DOHH2 (cell line): ENCODE data around the gene WNT8A.
A peak's percentile ranks its signal among the peaks of the same experiment; 100 is the strongest.
"Not testable (repeated sequence)": the region's sequence is repeated elsewhere in the genome, so short reads cannot be mapped to it uniquely, and the experiment has no call there.

Source experiments
- H3F3A ChIP-seq: fragments of 200-600 bp; sonication (generic), shearing (Covaris generic); 2 replicates; pipeline ENCODE4 v1.6.0; 2016; ENCODE audit warnings: antibody characterized with exemption, mild to moderate bottlenecking; ENCODE audit not compliant: control insufficient read depth, insufficient read depth
- H3K27ac ChIP-seq: fragments of 200-600 bp; sonication (generic); 2 replicates; pipeline ENCODE4 v1.5.1; 2014; ENCODE audit warnings: low read depth, mild to moderate bottlenecking, low read length, moderate library complexity
- H3K27me3 ChIP-seq: fragments of 200-600 bp; sonication (generic); 2 replicates; pipeline ENCODE4 v1.6.1; 2014; ENCODE audit warnings: mild to moderate bottlenecking, low read length, mixed read lengths; ENCODE audit not compliant: control insufficient read depth
- H3K36me3 ChIP-seq: fragments of 200-600 bp; sonication (generic); 2 replicates; pipeline ENCODE4 v1.6.1; 2014; ENCODE audit warnings: mild to moderate bottlenecking, low read length, moderate library complexity, mixed read lengths; ENCODE audit not compliant: control insufficient read depth
- H3K4me1 ChIP-seq: fragments of 200-600 bp; sonication (generic); 2 replicates; pipeline ENCODE4 v1.6.1; 2014; ENCODE audit warnings: mild to moderate bottlenecking, low read length, mixed read lengths; ENCODE audit not compliant: control insufficient read depth
- H3K4me2 ChIP-seq: fragments of 200-600 bp; sonication (generic); 2 replicates; pipeline ENCODE4 v1.6.0; 2014; ENCODE audit warnings: mild to moderate bottlenecking, low read length, moderate library complexity
- H3K4me3 ChIP-seq: fragments of 200-600 bp; sonication (generic); 2 replicates; pipeline ENCODE4 v1.5.1; 2014; ENCODE audit warnings: mild to moderate bottlenecking, low read length, mixed read lengths
- H3K79me2 ChIP-seq: fragments of 200-600 bp; sonication (generic); 2 replicates; pipeline ENCODE4 v1.6.1; 2014; ENCODE audit warnings: mild to moderate bottlenecking, low read length, mixed read lengths; ENCODE audit not compliant: control insufficient read depth
- H3K9me2 ChIP-seq: fragments of 200-600 bp; sonication (generic); replicated peaks from 2 replicates; pipeline ENCODE4 v1.6.1; 2014; ENCODE audit warnings: mild to moderate bottlenecking, low read length, mixed read lengths; ENCODE audit not compliant: control insufficient read depth
- H3K9me3 ChIP-seq: fragments of 200-600 bp; sonication (generic); 2 replicates; pipeline ENCODE4 v1.6.1; 2014; ENCODE audit warnings: antibody characterized with exemption, low read length, mixed read lengths; ENCODE audit not compliant: control insufficient read depth, insufficient read depth
- H4K20me1 ChIP-seq: fragments of 200-600 bp; sonication (generic); 2 replicates; pipeline ENCODE4 v1.6.0; 2014; ENCODE audit warnings: low read depth, mild to moderate bottlenecking, antibody characterized with exemption, low read length, moderate library complexity; ENCODE audit not compliant: control insufficient read depth, insufficient read depth
- CTCF ChIP-seq: fragments of 200-600 bp; sonication (generic); IDR thresholded peaks from one replicate; pipeline ENCODE4 v1.5.1; 2014; ENCODE audit warnings: antibody characterized with exemption, mild to moderate bottlenecking, low read depth, low read length; ENCODE audit not compliant: poor library complexity, severe bottlenecking
- EZH2phosphoT487 ChIP-seq: fragments of 200-600 bp; sonication (generic); IDR thresholded peaks from 2 replicates; pipeline ENCODE4 v1.6.1; 2017; ENCODE audit warnings: borderline replicate concordance, mild to moderate bottlenecking, antibody characterized with exemption, low read length, moderate library complexity, mixed read lengths

Gene WNT8A

GRCh38 chr5:138068742-138069600, 14.9 kb upstream of the WNT8A start:
- Histone ChIP-seq H3K27ac (no peak overlapping the region), H3K4me2 (no peak overlapping the region), H3K79me2 (no peaks in the 10 kb centered on the region), H3K36me3 (no peaks in the 10 kb centered on the region), H3K9me3 (no peaks in the 10 kb centered on the region), H3F3A (no peaks in the 10 kb centered on the region), H3K27me3 (no peaks in the 10 kb centered on the region), H3K9me2 (no peaks in the 10 kb centered on the region), H3K4me3 (no peak overlapping the region), H4K20me1 (no peaks in the 10 kb centered on the region), H3K4me1 (0 out of 2 replicates have a peak, but pooled peaks cover 3% of the 10 kb centered on the region)
- peak; percentile 93 for TF ChIP-seq CTCF
- no peak for TF ChIP-seq EZH2phosphoT487

DNA sequence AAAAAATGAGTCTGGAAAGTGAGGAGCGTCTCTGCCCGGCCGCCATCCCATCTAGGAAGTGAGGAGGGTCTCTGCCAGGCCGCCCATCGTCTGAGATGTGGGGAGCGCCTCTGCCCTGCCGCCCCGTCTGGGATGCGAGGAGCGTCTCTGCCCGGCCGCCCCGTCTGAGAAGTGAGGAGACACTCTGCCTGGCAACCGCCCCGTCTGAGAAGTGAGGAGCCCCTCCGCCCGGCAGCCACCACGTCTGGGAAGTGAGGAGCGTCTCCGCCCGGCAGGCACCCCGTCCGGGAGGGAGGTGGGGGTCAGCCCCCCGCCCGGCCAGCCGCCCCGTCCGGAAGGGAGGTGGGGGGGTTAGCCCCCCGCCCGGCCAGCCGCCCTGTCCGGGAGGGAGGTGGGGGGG, 13.8 kb upstream of the WNT8A start:
- H4K20me1 ChIP-seq, H3K79me2 ChIP-seq, H3K27ac ChIP-seq, H3K4me2 ChIP-seq, H3K4me3 ChIP-seq, H3K4me1 ChIP-seq, H3K36me3 ChIP-seq, H3F3A ChIP-seq, H3K9me3 ChIP-seq, H3K9me2 ChIP-seq, H3K27me3 ChIP-seq: not testable (repeated sequence)

GRCh38 chr5:138077064-138077696, 6.7 kb upstream of the WNT8A start:
- H3K4me3 ChIP-seq: no peak overlapping the region
- H3K79me2 ChIP-seq: no peaks in the 10 kb centered on the region
- no peak overlapping the region for H3K27ac ChIP-seq
- H3F3A ChIP-seq: peaks cover 4% of the 10 kb centered on the region; the same call in 1 of the 2 replicates
- no peaks in the 10 kb centered on the region for H3K9me3 ChIP-seq
- no peak overlapping the region for H3K4me2 ChIP-seq
- H3K36me3 ChIP-seq: no peaks in the 10 kb centered on the region
- no peaks in the 10 kb centered on the region for H3K9me2 ChIP-seq
- no peaks in the 10 kb centered on the region for H4K20me1 ChIP-seq
- peaks cover 10% of the 10 kb centered on the region for H3K4me1 ChIP-seq
- TF ChIP-seq EZH2phosphoT487 (no peak), CTCF (peak; percentile 80)
- H3K27me3 ChIP-seq: peaks cover 2% of the 10 kb centered on the region; the same call in 1 of the 2 replicates
